Mucosa of stomach (tissue), 1 donor: Measurements from ENCODE around the gene DCDC2.
"Not testable (repeated sequence)": the region's sequence is repeated elsewhere in the genome, so short reads cannot be mapped to it uniquely, and the experiment has no call there.

ENCODE experiments used
- H3K27me3 ChIP-seq: one replicate; pipeline ENCODE4 v1.7.0; 2013; ENCODE audit warnings: mild to moderate bottlenecking, low read length; ENCODE audit not compliant: control insufficient read depth, insufficient read depth
- H3K36me3 ChIP-seq: one replicate; pipeline ENCODE4 v1.7.0; 2013; ENCODE audit warnings: low read length; ENCODE audit not compliant: control insufficient read depth, insufficient read depth
- H3K4me1 ChIP-seq: one replicate; pipeline ENCODE4 v1.7.0; 2013; ENCODE audit warnings: mild to moderate bottlenecking, low read length; ENCODE audit not compliant: control insufficient read depth, insufficient read depth
- H3K4me3 ChIP-seq: one replicate; pipeline ENCODE4 v1.7.0; 2013; ENCODE audit warnings: low read length
- H3K9ac ChIP-seq: one replicate; pipeline ENCODE4 v1.7.0; 2013; ENCODE audit warnings: mild to moderate bottlenecking, low read length, moderate library complexity
- H3K9me3 ChIP-seq: one replicate; pipeline ENCODE4 v1.7.0; 2013; ENCODE audit warnings: mild to moderate bottlenecking, low read length, moderate library complexity; ENCODE audit not compliant: control insufficient read depth
- donor health status: Pancreatic carcinoma.

The DCDC2 gene

DNA sequence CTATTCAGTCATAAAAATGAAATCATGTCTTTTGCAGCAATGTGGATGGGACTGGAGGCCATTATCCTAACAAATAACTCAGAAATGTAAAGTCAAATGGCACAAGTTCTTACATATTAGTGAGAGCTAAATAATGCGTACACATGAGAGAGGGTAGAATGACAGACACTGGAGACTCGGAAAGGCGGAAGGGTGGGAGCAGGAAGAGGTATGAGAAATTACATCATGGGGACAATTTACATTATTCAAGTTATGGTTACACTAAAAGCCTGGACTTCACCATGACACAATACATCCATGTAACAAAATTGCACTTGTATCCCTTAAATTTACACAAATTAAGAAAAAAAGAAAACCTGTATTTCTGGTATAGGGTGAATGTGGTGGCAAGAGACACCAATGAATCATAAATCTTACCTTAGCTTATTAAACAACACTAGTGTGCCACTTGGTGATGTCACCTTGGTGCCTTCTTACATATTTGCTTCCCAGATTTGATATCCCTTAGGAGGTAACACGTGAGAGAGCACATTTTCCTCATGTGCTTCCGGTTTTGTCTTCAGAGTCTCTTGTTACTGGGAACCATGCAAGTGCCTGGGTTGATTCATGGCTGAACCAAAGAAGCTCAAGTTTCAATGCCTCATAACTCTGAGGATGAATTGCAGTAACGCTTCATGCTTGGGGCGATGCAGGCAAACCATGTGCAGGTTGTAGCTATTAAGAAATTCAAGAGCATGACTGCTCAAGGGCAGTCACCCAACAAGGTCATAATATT, 84.6 kb downstream of the DCDC2 start:
- no peaks in the 10 kb centered on the region for H3K27me3 ChIP-seq
- H3K4me3 ChIP-seq, result no peak overlapping the region
- H3K4me1 ChIP-seq, result no peaks in the 10 kb centered on the region
- H3K9ac ChIP-seq, result no peak overlapping the region
- no peaks in the 10 kb centered on the region for H3K36me3 ChIP-seq
- H3K9me3 ChIP-seq, result no peaks in the 10 kb centered on the region

DNA sequence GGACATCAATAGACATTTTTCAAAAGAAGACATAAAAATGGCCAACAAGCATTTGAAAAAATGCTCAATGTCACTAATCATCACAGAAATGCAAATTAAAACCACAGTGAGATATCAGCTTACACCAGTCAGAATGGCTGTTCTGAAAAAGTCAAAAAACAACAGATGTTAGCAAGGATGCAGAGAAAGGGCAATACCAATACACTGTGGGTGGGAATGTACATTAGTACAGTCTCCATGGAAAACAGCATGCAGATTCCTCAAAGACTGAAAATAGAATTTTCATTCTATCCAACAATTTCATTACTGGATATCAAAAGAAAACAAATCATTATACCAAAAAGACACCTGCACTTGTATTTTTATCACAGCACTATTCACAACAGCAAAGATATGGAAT, 85.3 kb downstream of the DCDC2 start:
- no peaks in the 10 kb centered on the region for H3K9me3 ChIP-seq
- no peaks in the 10 kb centered on the region for H3K4me1 ChIP-seq
- H3K4me3 ChIP-seq, result no peak overlapping the region
- H3K9ac ChIP-seq, result no peak overlapping the region
- no peaks in the 10 kb centered on the region for H3K27me3 ChIP-seq
- H3K36me3 ChIP-seq, result no peaks in the 10 kb centered on the region

DNA sequence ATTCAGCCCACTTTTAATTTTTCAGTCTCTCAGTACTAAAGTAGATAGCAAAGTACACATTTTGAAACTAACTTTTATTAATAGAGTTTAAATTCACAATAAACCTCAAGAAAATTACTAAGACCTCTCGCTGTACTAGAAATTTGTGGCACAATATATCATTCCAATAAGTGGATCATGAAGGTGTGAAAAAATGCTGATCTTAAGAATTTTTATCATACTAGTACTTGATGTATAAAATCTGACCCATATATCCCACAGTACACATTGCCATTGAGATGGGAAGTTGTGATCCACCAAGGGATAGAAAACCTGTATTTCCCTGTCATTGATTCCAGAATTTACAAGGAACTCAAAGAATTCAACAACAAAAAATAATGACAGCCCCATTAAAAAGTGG, 85.7 kb downstream of the DCDC2 start:
- H3K4me1 ChIP-seq, result no peaks in the 10 kb centered on the region
- H3K4me3 ChIP-seq, result no peak overlapping the region
- no peaks in the 10 kb centered on the region for H3K27me3 ChIP-seq
- no peaks in the 10 kb centered on the region for H3K9me3 ChIP-seq
- no peaks in the 10 kb centered on the region for H3K36me3 ChIP-seq
- no peak overlapping the region for H3K9ac ChIP-seq

DNA sequence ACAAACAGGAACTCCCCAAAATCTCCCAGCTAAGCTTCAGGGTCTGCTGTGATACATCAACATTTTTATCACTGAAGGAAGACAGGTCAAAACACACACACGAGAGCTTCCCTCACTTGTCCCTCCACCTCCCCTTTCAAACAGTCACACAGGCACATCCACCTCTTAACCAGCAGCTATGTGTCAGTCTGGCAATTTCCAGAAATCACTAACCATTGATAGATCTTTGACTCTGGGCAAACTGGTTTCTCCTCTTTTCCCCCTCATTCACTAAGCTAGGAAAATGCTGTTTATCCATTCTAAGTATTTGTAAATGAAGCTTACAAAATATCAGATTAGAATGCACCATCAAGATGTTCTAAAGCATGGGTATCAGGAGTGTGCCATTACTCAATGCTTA, 87.8 kb downstream of the DCDC2 start:
- Histone ChIP-seq H3K27me3 (no peaks in the 10 kb centered on the region), H3K4me3 (no peak overlapping the region), H3K36me3 (no peaks in the 10 kb centered on the region), H3K4me1 (no peaks in the 10 kb centered on the region), H3K9ac (no peak overlapping the region), H3K9me3 (no peaks in the 10 kb centered on the region)

DNA sequence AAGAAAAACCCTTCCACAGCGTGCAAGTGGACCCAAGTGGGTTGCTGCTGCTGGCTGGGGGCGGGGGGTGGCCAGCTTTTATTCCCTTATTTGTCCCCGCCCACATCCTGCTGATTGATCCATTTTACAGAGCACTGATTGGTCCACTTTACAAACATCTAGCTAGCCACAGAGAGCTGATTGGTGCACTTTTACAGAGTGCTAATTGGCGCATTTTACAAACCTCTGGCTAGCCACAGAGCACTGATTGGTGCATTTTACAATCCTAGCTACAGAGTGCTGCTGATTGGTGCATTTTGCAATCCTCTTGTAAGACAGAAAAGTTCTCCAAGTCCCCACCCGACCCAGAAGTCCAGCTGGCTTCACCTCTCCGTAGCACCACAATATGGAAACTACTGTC, 99.6 kb downstream of the DCDC2 start:
- H3K9ac ChIP-seq, H3K4me3 ChIP-seq, H3K27me3 ChIP-seq, H3K4me1 ChIP-seq, H3K9me3 ChIP-seq, H3K36me3 ChIP-seq: not testable (repeated sequence)

DNA sequence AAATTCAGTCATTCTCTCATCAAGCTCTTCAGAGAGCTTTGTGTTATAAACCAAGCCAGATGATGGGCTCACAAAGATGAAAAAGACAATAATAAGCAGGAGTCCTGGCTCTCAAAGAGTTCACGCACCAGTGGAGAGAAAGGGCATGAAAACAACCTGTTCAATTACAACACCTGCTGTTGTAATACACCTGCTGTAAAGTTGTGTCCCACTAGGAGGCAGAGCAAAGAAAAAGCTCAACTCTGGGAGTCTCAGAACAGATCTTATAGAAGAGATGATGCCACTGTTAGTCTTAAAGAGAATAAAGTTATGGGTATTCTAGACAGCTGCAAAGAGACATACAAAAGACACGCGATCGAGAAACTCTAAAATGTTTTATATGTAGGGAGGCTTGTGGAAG, 100.6 kb downstream of the DCDC2 start:
- Histone ChIP-seq H3K4me3 (no peak overlapping the region), H3K27me3 (no peaks in the 10 kb centered on the region), H3K9me3 (no peaks in the 10 kb centered on the region), H3K9ac (no peak overlapping the region), H3K36me3 (no peaks in the 10 kb centered on the region), H3K4me1 (no peaks in the 10 kb centered on the region)

DNA sequence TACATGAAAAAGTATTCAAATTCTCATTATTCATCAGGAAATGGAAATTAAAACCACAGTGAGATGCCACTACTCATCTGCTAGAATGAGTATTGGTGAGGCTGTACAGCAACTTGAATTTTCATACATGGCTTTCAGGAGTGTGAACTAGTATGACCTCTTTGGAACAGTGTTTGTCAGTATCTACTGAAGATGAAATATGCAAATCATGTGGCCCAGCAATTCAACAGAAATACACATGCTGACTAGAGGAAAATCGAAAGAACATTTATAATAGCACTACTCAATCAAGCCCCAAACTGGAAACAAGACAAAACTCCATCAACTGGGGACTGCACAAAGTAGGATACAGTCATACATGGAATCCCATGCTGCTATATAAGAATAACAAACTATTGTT, 102.2 kb downstream of the DCDC2 start:
- Histone ChIP-seq H3K9me3 (no peaks in the 10 kb centered on the region), H3K4me3 (no peak overlapping the region), H3K27me3 (no peaks in the 10 kb centered on the region), H3K36me3 (no peaks in the 10 kb centered on the region), H3K4me1 (no peaks in the 10 kb centered on the region), H3K9ac (no peak overlapping the region)

DNA sequence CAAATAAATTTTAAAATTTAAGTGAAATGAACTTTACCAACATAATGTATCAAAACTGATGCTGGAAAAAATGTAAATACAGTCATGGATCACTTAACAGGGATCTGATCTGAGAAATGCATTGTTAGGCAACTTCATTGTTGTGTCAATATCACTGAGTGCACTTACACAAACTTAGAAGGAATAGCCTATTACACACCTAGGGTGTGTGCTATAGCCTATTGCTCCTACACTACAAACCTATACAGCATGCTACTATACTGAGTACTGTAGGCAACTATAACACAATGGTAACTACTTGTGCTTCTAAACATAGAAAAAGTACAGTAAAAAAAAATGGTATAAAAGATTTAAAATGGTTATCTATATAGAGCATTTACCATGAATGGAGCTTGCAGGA, 104.5 kb downstream of the DCDC2 start:
- no peaks in the 10 kb centered on the region for H3K9me3 ChIP-seq
- H3K4me3 ChIP-seq, result no peak overlapping the region
- H3K9ac ChIP-seq, result no peak overlapping the region
- H3K36me3 ChIP-seq, result no peaks in the 10 kb centered on the region
- no peaks in the 10 kb centered on the region for H3K4me1 ChIP-seq
- H3K27me3 ChIP-seq, result no peaks in the 10 kb centered on the region

DNA sequence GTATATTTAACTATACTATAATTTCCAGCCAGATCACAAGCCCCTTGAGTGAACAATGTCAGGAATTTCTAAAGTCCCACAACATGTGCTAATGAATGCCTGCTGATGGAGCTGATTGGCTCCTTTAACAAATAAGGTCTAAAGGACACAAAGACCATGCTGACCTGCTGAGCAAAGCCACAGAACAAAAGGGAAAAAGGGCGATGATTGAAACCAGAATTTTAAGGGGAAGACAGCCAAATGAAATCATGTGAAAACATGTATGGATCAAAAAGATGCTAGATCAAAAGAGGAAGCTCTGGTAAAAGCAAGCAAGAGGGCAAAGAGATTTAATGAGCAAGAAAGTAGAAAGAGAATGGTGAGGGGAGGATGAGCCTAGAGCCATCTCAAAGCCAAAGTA, 105.6 kb downstream of the DCDC2 start:
- H3K9ac ChIP-seq, result no peak overlapping the region

DNA sequence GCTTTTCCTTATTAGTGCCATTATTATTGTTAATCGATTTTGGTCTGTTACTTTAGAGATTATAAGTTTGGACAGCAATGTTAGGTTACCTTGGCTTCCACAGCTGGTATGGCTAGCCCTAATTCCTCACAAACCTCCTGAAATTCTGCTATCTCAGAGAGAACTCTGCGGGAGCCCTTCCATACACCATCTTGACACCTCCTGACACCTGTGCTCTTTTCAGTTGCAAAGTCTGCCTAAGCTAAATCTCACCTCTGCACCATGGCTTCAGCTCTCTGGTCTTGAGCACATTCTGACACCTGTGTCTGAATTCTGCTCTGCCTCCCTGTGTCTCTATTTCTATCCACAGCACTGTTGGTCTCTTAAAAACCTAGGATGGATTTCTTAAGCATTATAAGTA, 106.5 kb downstream of the DCDC2 start:
- H3K9ac ChIP-seq, result no peak overlapping the region
- no peaks in the 10 kb centered on the region for H3K4me1 ChIP-seq

More for the DNA sequence above, 105.6 kb downstream of the DCDC2 start:
- Histone ChIP-seq H3K4me3 (no peak overlapping the region), H3K4me1 (no peaks in the 10 kb centered on the region), H3K9me3 (no peaks in the 10 kb centered on the region), H3K27me3 (no peaks in the 10 kb centered on the region), H3K36me3 (no peaks in the 10 kb centered on the region)

DNA sequence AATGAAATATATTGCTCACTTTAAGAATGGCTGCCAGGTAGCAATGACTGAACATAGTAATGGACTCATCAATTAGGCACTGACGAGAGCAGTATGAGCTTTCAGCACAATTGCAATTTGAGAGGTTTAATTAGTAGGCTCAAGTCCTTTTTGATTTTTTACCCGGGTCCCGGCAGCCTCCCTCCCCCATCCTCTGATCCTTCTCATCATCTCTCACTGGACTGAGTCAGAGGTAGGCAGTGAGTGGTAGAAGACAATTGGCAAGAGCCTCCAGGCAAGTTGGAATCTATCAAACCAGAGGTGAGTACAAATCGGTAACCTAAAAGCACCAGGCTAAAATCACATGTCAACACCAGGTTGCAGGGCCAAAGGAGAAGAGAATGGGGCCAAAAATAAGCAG, 107.9 kb downstream of the DCDC2 start:
- Histone ChIP-seq H3K4me3 (no peak overlapping the region), H3K36me3 (no peaks in the 10 kb centered on the region), H3K9me3 (no peaks in the 10 kb centered on the region), H3K27me3 (no peaks in the 10 kb centered on the region), H3K9ac (no peak overlapping the region), H3K4me1 (no peaks in the 10 kb centered on the region)

More for the DNA sequence above, 106.5 kb downstream of the DCDC2 start:
- H3K36me3 ChIP-seq, result no peaks in the 10 kb centered on the region
- H3K4me3 ChIP-seq, result no peak overlapping the region
- H3K9me3 ChIP-seq, result no peaks in the 10 kb centered on the region
- H3K27me3 ChIP-seq, result no peaks in the 10 kb centered on the region

DNA sequence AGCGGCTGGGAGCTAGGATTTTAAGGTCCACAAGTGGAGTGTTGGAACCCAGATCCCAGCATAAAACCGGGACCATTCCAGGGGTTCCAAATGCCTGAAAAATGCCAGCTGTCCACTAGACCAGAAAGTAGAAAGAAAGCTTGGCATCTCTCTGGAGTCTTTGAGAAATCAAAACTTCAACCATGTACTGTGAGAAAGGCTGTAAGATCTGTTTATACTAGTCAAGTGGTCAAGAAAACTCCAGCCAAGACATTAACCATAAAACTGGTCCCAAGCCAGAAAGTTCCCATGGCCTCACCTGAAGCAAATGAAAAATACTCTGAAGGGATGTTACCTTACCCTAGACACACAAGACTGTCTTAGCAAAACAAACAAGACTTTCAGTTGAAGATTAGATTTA, 112.6 kb downstream of the DCDC2 start:
- Histone ChIP-seq H3K4me3 (no peak overlapping the region), H3K4me1 (no peaks in the 10 kb centered on the region), H3K27me3 (no peaks in the 10 kb centered on the region), H3K36me3 (no peaks in the 10 kb centered on the region), H3K9ac (no peak overlapping the region), H3K9me3 (no peaks in the 10 kb centered on the region)

DNA sequence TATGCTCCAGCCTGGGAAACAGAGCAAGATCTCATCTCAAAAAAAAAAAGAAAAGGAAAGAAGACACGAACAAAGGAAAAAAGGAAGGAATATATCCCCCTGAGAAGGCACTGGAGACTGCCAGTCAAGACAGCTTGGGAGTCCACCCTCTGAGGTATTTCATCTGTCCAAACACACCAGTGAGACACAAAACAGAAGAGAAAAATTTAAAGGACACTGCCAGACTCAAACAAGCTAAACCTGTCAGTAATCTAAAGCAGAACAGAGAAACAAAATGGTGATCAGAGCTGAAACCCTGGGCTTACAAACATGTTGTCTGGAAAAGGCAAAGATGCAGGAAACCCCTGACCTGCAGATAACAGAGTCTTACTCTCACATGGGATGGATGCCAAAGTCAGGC, 114.9 kb downstream of the DCDC2 start:
- Histone ChIP-seq H3K4me3 (no peak overlapping the region), H3K27me3 (no peaks in the 10 kb centered on the region), H3K9me3 (no peaks in the 10 kb centered on the region)

More for the DNA sequence above, 114.9 kb downstream of the DCDC2 start:
- no peaks in the 10 kb centered on the region for H3K4me1 ChIP-seq
- H3K36me3 ChIP-seq, result no peaks in the 10 kb centered on the region
- H3K9ac ChIP-seq, result no peak overlapping the region
